ENCODE results near the gene TPRG1L. TPM values are rescaled to one million over a fixed set of nuclear protein-coding genes. Genes with fewer than 3 reads are reported as not detected.

Gene TPRG1L
- total and polyA plus RNA-seq, 2 experiments from 2014 or later: 6.2 to 20.3 TPM

DNA sequence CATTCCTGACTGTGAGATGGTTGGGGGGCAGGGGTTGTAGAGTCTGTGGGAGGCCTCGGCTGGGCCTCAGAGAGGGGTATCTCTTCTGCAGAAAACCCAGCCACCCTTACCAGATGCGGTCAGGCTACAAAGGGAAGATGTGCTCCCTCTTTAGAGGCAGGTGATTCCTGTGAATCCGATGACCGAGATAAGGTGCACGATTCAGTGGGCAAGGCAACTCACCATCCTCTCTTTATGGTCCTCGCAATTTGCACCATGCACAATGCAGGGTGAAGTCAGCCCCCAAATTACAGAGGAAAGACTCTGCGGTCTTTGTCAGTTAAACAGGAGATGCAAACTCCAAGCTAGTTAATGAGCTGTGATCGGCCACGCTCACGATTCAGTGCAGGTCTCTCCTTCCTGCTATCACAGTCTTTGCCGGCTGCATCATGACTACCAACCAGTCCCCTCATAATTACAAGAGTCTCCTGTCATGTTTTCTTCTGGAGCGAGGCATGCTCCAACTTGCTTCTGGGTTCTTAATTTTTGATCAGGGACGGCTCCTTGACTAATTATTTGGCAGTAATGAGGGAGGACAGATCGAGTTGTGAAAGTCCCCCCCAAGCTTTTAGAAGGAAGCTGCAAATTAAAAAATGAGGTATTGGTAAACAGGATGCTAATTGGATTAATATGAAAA lies 40.0 kb downstream of the TPRG1L start (continued):
- TF ChIP-seq, protein P1, sequence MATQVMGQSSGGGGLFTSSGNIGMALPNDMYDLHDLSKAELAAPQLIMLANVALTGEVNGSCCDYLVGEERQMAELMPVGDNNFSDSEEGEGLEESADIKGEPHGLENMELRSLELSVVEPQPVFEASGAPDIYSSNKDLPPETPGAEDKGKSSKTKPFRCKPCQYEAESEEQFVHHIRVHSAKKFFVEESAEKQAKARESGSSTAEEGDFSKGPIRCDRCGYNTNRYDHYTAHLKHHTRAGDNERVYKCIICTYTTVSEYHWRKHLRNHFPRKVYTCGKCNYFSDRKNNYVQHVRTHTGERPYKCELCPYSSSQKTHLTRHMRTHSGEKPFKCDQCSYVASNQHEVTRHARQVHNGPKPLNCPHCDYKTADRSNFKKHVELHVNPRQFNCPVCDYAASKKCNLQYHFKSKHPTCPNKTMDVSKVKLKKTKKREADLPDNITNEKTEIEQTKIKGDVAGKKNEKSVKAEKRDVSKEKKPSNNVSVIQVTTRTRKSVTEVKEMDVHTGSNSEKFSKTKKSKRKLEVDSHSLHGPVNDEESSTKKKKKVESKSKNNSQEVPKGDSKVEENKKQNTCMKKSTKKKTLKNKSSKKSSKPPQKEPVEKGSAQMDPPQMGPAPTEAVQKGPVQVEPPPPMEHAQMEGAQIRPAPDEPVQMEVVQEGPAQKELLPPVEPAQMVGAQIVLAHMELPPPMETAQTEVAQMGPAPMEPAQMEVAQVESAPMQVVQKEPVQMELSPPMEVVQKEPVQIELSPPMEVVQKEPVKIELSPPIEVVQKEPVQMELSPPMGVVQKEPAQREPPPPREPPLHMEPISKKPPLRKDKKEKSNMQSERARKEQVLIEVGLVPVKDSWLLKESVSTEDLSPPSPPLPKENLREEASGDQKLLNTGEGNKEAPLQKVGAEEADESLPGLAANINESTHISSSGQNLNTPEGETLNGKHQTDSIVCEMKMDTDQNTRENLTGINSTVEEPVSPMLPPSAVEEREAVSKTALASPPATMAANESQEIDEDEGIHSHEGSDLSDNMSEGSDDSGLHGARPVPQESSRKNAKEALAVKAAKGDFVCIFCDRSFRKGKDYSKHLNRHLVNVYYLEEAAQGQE (IDR thresholded peaks at IDR 0.05; ENCODE audit: unreplicated experiment): no peak
- TF ChIP-seq STAT1 (IDR thresholded peaks at IDR 0.05; ENCODE audit: unreplicated experiment) (no peak), JUNB (IDR thresholded peaks at IDR 0.05; ENCODE audit: unreplicated experiment) (no peak), CREB1 (CRISPR knock-in tag; IDR thresholded peaks at IDR 0.05; ENCODE audit: low read depth) (no peak), EZH2 (IDR thresholded peaks at IDR 0.05; ENCODE audit: low read depth, unreplicated experiment) (no peak), ZNF331 (CRISPR knock-in tag; IDR thresholded peaks at IDR 0.05; ENCODE audit: low read depth) (no peak), ZNF114 (CRISPR knock-in tag; IDR thresholded peaks at IDR 0.05) (no peak), POLR2AphosphoS5 (IDR thresholded peaks at IDR 0.05; ENCODE audit: low read depth) (no peak)
- TF ChIP-seq, protein P2, sequence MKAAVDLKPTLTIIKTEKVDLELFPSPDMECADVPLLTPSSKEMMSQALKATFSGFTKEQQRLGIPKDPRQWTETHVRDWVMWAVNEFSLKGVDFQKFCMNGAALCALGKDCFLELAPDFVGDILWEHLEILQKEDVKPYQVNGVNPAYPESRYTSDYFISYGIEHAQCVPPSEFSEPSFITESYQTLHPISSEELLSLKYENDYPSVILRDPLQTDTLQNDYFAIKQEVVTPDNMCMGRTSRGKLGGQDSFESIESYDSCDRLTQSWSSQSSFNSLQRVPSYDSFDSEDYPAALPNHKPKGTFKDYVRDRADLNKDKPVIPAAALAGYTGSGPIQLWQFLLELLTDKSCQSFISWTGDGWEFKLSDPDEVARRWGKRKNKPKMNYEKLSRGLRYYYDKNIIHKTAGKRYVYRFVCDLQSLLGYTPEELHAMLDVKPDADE (IDR thresholded peaks at IDR 0.05): no peak

DNA sequence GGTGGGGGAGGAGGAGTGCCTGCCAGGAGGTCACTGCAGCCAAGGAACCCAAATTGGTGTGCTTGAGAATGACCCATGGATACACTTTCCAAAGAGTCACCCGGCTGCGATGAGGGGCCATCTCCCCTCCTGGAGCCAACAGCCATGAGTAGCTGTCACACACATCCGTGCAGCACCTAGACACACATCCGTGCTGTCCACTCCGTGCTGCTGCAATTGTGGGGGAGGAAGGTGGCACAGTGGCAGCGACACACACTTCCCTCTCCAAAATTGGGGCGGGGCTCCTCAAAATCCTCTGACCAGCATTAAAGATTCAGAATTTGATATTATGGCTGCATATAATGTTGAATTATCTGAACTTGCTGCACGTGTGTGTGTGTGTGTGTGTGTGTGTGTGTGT lies 43.3 kb downstream of the TPRG1L start:
- peaks cover 19% of the 10 kb centered on the region for H3K27me3 Mint-ChIP-seq (ENCODE audit: insufficient read depth, low read depth, poor library complexity)
- H3K9me3 Mint-ChIP-seq: no peaks in the 10 kb centered on the region; the same call in 2 of the 3 replicates
- H3K4me1 Mint-ChIP-seq: peaks cover 22% of the 10 kb centered on the region
- no peak overlapping the region for H3K4me3 ChIP-seq
- ATAC-seq (no peak), DNase-seq (ENCODE audit: low spot score) (no peak)
- H3K27ac ChIP-seq (ENCODE audit: low read depth): no peak overlapping the region
- no peaks in the 10 kb centered on the region for H3K36me3 ChIP-seq (ENCODE audit: insufficient read depth)
- H3K4me1 ChIP-seq (ENCODE audit: insufficient read depth): no peaks in the 10 kb centered on the region
- no peaks in the 10 kb centered on the region for H4K20me1 ChIP-seq (replicated peaks; ENCODE audit: insufficient read depth)
- H3K79me2 ChIP-seq (replicated peaks; ENCODE audit: insufficient read depth): no peaks in the 10 kb centered on the region
- no peak overlapping the region for H3K4me3 Mint-ChIP-seq
- no peak overlapping the region for H3K4me2 ChIP-seq
- H3K36me3 Mint-ChIP-seq (ENCODE audit: low read depth): no peaks in the 10 kb centered on the region
- H3K27me3 ChIP-seq (ENCODE audit: insufficient read depth): no peaks in the 10 kb centered on the region
- H3K27ac Mint-ChIP-seq: no peak overlapping the region
- H3F3A ChIP-seq (replicated peaks; ENCODE audit: low read depth): no peaks in the 10 kb centered on the region
- H3K9me2 ChIP-seq (ENCODE audit: insufficient read depth): no peaks in the 10 kb centered on the region
- no peak overlapping the region for H2AFZ ChIP-seq
- TF ChIP-seq, protein P1 (IDR thresholded peaks at IDR 0.05; ENCODE audit: unreplicated experiment): no peak
- TF ChIP-seq, protein P3, sequence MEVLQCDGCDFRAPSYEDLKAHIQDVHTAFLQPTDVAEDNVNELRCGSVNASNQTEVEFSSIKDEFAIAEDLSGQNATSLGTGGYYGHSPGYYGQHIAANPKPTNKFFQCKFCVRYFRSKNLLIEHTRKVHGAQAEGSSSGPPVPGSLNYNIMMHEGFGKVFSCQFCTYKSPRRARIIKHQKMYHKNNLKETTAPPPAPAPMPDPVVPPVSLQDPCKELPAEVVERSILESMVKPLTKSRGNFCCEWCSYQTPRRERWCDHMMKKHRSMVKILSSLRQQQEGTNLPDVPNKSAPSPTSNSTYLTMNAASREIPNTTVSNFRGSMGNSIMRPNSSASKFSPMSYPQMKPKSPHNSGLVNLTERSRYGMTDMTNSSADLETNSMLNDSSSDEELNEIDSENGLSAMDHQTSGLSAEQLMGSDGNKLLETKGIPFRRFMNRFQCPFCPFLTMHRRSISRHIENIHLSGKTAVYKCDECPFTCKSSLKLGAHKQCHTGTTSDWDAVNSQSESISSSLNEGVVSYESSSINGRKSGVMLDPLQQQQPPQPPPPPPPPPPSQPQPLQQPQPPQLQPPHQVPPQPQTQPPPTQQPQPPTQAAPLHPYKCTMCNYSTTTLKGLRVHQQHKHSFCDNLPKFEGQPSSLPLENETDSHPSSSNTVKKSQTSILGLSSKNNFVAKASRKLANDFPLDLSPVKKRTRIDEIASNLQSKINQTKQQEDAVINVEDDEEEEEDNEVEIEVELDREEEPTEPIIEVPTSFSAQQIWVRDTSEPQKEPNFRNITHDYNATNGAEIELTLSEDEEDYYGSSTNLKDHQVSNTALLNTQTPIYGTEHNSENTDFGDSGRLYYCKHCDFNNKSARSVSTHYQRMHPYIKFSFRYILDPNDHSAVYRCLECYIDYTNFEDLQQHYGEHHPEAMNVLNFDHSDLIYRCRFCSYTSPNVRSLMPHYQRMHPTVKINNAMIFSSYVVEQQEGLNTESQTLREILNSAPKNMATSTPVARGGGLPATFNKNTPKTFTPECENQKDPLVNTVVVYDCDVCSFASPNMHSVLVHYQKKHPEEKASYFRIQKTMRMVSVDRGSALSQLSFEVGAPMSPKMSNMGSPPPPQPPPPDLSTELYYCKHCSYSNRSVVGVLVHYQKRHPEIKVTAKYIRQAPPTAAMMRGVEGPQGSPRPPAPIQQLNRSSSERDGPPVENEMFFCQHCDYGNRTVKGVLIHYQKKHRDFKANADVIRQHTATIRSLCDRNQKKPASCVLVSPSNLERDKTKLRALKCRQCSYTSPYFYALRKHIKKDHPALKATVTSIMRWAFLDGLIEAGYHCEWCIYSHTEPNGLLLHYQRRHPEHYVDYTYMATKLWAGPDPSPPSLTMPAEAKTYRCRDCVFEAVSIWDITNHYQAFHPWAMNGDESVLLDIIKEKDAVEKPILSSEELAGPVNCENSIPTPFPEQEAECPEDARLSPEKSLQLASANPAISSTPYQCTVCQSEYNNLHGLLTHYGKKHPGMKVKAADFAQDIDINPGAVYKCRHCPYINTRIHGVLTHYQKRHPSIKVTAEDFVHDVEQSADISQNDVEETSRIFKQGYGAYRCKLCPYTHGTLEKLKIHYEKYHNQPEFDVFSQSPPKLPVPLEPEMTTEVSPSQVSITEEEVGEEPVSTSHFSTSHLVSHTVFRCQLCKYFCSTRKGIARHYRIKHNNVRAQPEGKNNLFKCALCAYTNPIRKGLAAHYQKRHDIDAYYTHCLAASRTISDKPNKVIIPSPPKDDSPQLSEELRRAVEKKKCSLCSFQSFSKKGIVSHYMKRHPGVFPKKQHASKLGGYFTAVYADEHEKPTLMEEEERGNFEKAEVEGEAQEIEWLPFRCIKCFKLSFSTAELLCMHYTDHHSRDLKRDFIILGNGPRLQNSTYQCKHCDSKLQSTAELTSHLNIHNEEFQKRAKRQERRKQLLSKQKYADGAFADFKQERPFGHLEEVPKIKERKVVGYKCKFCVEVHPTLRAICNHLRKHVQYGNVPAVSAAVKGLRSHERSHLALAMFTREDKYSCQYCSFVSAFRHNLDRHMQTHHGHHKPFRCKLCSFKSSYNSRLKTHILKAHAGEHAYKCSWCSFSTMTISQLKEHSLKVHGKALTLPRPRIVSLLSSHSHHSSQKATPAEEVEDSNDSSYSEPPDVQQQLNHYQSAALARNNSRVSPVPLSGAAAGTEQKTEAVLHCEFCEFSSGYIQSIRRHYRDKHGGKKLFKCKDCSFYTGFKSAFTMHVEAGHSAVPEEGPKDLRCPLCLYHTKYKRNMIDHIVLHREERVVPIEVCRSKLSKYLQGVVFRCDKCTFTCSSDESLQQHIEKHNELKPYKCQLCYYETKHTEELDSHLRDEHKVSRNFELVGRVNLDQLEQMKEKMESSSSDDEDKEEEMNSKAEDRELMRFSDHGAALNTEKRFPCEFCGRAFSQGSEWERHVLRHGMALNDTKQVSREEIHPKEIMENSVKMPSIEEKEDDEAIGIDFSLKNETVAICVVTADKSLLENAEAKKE (CRISPR knock-in tag; IDR thresholded peaks at IDR 0.05): no peak
- TF ChIP-seq EZH2phosphoT487 (IDR thresholded peaks at IDR 0.05; ENCODE audit: unreplicated experiment): no peak
